K562 (cell line): ENCODE measurements around the gene SENP3. TPM values are rescaled to one million over a fixed set of nuclear protein-coding genes. Genes with fewer than 3 reads are reported as not detected.

Experiments
- AFF4 ChIP-seq: sonication (generic); formaldehyde crosslinking; IDR thresholded peaks from 2 replicates; pipeline ENCODE4 v1.8.0; 2023; ENCODE audit warnings: mild to moderate bottlenecking, missing genetic modification reagents
- BMI1 ChIP-seq: fragments of 150-350 bp; IDR thresholded peaks from 2 replicates; pipeline ENCODE4 v1.6.1; 2014; ENCODE audit warnings: low read length
- CEBPG ChIP-seq, 3 experiments: fragments of 200-800 bp in 1 of 3; sonication (Bioruptor generic) in 1 of 3; sonication (generic) in 1 of 3; formaldehyde crosslinking in 1 of 3; IDR thresholded peaks in 2 of 3; conservative IDR thresholded peaks in 1 of 3; 2 replicates each; pipeline versions ENCODE4 v1.6.1 to v1.8.0; 2016 to 2022; ENCODE audit warnings: missing compliant biosample characterization in 2 of 3, missing genetic modification characterization in 2 of 3, mild to moderate bottlenecking in 1 of 3, missing genetic modification reagents in 1 of 3
- CREB1 ChIP-seq, 2 experiments: sonication (generic) in 1 of 2; formaldehyde crosslinking in 1 of 2; IDR thresholded peaks; 2 replicates each; pipeline versions ENCODE4 v1.6.1 to v1.8.0; 2012 to 2022; ENCODE audit warnings: inconsistent platforms in 1 of 2, mild to moderate bottlenecking in 1 of 2, missing genetic modification reagents in 1 of 2, moderate library complexity in 1 of 2
- EP400 ChIP-seq: fragments of 450-650 bp; IDR thresholded peaks from 2 replicates; pipeline ENCODE4 v1.6.1; 2017; ENCODE audit warnings: antibody characterized with exemption, mild to moderate bottlenecking, moderate library complexity
- ETV5 ChIP-seq: sonication (generic); formaldehyde crosslinking; IDR thresholded peaks from 2 replicates; pipeline ENCODE4 v1.4.0; 2020; ENCODE audit warnings: low read depth, mild to moderate bottlenecking, missing genetic modification reagents
- IRF9 ChIP-seq: fragments of 450-650 bp; IDR thresholded peaks from 2 replicates; pipeline ENCODE4 v1.6.1; 2016; ENCODE audit warnings: missing biosample characterization, missing genetic modification characterization
- MAZ ChIP-seq, 2 experiments: fragments of 450-650 bp in 1 of 2; sonication (generic) in 1 of 2; formaldehyde crosslinking; IDR thresholded peaks in 1 of 2; conservative IDR thresholded peaks in 1 of 2; 2 replicates each; pipeline versions ENCODE4 v1.4.0 to v1.5.0; 2020; ENCODE audit warnings: mild to moderate bottlenecking in 1 of 2, missing genetic modification reagents in 1 of 2
- POLR2AphosphoS5 ChIP-seq: IDR thresholded peaks from 2 replicates; pipeline ENCODE4 v1.6.1; 2011; ENCODE audit warnings: mild to moderate bottlenecking, low read depth, low read length, moderate library complexity; ENCODE audit not compliant: control insufficient read depth, insufficient read depth
- PPARD ChIP-seq: fragments of 250-450 bp; sonication (Bioruptor Pico); IDR thresholded peaks from 2 replicates; pipeline ENCODE4 v1.8.0; 2022; ENCODE audit warnings: inconsistent platforms, mild to moderate bottlenecking, moderate library complexity
- PYGO2 ChIP-seq: fragments of 450-650 bp; IDR thresholded peaks from 2 replicates; pipeline ENCODE4 v1.6.1; 2016; ENCODE audit warnings: mild to moderate bottlenecking, missing genetic modification characterization, moderate library complexity, missing compliant biosample characterization
- RBFOX2 ChIP-seq: fragments of 200-400 bp; formaldehyde crosslinking; IDR thresholded peaks from 2 replicates; pipeline ENCODE4 v1.6.1; 2017; ENCODE audit warnings: low read depth, mild to moderate bottlenecking, low read length, moderate library complexity
- SUPT5H ChIP-seq: fragments of 450-650 bp; IDR thresholded peaks from 2 replicates; pipeline ENCODE4 v1.6.1; 2016
- TCF7L2 ChIP-seq: fragments of 150-350 bp; IDR thresholded peaks from 2 replicates; pipeline ENCODE4 v1.6.1; 2016; ENCODE audit warnings: low read depth, mild to moderate bottlenecking, low read length, moderate library complexity
- YY1 ChIP-seq, 3 experiments: IDR thresholded peaks; 2 replicates each; pipeline ENCODE4 v1.6.1; 2011; ENCODE audit warnings: low read length in 2 of 3, mild to moderate bottlenecking in 2 of 3, moderate library complexity in 2 of 3, borderline replicate concordance in 1 of 3, control low read depth in 1 of 3, low read depth in 1 of 3; ENCODE audit not compliant: insufficient read depth in 3 of 3, insufficient replicate concordance in 2 of 3, control insufficient read depth in 1 of 3, insufficient read length in 1 of 3; ENCODE audit errors: extremely low read depth in 1 of 3
- ZNF311 ChIP-seq: fragments of 250-450 bp; sonication (Bioruptor Pico); IDR thresholded peaks from 2 replicates; pipeline ENCODE4 v1.4.0; 2020; ENCODE audit warnings: mild to moderate bottlenecking, moderate library complexity
- ZNF740 ChIP-seq, 3 experiments: fragments of 200-800 bp in 1 of 3; sonication (Bioruptor generic) in 1 of 3; sonication (generic) in 1 of 3; formaldehyde crosslinking in 1 of 3; IDR thresholded peaks; 2 replicates each; pipeline versions ENCODE4 v1.6.1 to v1.8.0; 2016 to 2022; ENCODE audit warnings: mild to moderate bottlenecking in 2 of 3, missing compliant biosample characterization in 2 of 3, missing genetic modification characterization in 2 of 3, missing genetic modification reagents in 1 of 3
- polyA plus RNA-seq, 8 experiments: library from polyadenylated mRNA; depleted of rRNA in 4 of 8; stranded (reverse) in 5 of 8; unstranded in 3 of 8; fragments of >200 nt; fragmentation: Nextera tagmentation in 2 of 8; fragmentation: Illumina TruSeq in 1 of 8; extraction: Ambion mirVana in 2 of 8; extraction: Trizol in 1 of 8; gene quantifications; 2 replicates each; pipeline versions ENCODE4 v1.2.1 to v1.2.3, GENCODE V29; 2011 to 2014; ENCODE audit warnings: inconsistent platforms in 1 of 8, missing spikeins in 1 of 8
- total RNA-seq, 7 experiments: library from RNA; depleted of rRNA in 6 of 7; stranded (reverse); fragments of >200 nt in 6 of 7; fragmentation: Illumina TruSeq in 2 of 7; extraction: Trizol in 2 of 7; gene quantifications; 2 replicates each; pipeline versions ENCODE4 v1.2.1 to v1.2.3, GENCODE V29; 2011 to 2021; ENCODE audit warnings: low replicate concordance in 1 of 7

SENP3 gene
- total and polyA plus RNA-seq, 9 of the 15 experiments (the other 6 are each of a cell fraction or from before 2014, with no cell fraction given), result 0.63 to 102 (median 78.8) TPM

- TF ChIP-seq AFF4 (CRISPR knock-in tag), result peak; percentile 6; the same call in 1 of the 2 replicates
- TF ChIP-seq MAZ (CRISPR knock-in tag; conservative IDR thresholded peaks at IDR 0.05 in 1 of 2, IDR thresholded peaks at IDR 0.05 in 1 of 2), result peak; percentile 72 to 91
- peak; percentile 96 for TF ChIP-seq ZNF740 (CRISPR knock-in tag; IDR thresholded peaks at IDR 0.05)
- TF ChIP-seq ZNF740 (tag; IDR thresholded peaks at IDR 0.05), result peak in 1 of 2 experiments; percentile 87; a peak in 1 of 4 replicates
- peak; percentile 90 for TF ChIP-seq RBFOX2
- peak; percentile 96 for TF ChIP-seq CEBPG (CRISPR knock-in tag; IDR thresholded peaks at IDR 0.05)
- TF ChIP-seq CEBPG (tag; conservative IDR thresholded peaks at IDR 0.05 in 1 of 2, IDR thresholded peaks at IDR 0.05 in 1 of 2), result peak; percentile 97 to 98
- peak; percentile 78 for TF ChIP-seq IRF9 (tag)
- no peak for TF ChIP-seq PYGO2 (tag)
- TF ChIP-seq POLR2AphosphoS5, result peak; percentile 66; the same call in 1 of the 2 replicates
- 0 out of 2 replicates have a peak, but pooled peaks have one; percentile 4 for TF ChIP-seq SUPT5H
- peak in 1 of 3 experiments; percentile 15 for TF ChIP-seq YY1 (IDR thresholded peaks at IDR 0.05; ENCODE audit: borderline replicate concordance in 1 of 3, control insufficient read depth in 1 of 3, extremely low read depth in 1 of 3, insufficient read depth in 3 of 3, insufficient read length in 1 of 3, insufficient replicate concordance in 2 of 3, low read depth in 1 of 3, low read length in 2 of 3)
- TF ChIP-seq ETV5 (CRISPR knock-in tag), result peak; percentile 74
- no peak for TF ChIP-seq ZNF311
- no peak for TF ChIP-seq BMI1
- peak; percentile 51; the same call in 1 of the 2 replicates for TF ChIP-seq CREB1 (IDR thresholded peaks at IDR 0.05)
- peak; percentile 70 for TF ChIP-seq CREB1 (CRISPR knock-in tag; IDR thresholded peaks at IDR 0.05)
- peak; percentile 79 for TF ChIP-seq EP400
- 0 out of 2 replicates have a peak, but pooled peaks have one; percentile 28 for TF ChIP-seq TCF7L2
- no peak for TF ChIP-seq PPARD (CRISPR knock-in tag)
Observed at GRCh38 chr17:7573324-7574080, 11.8 kb downstream of the SENP3 start (continued).
